Caco-2 (cell line): ENCODE measurements around the gene VWA3B. TPM values are rescaled to one million over a fixed set of nuclear protein-coding genes. Genes with fewer than 3 reads are reported as not detected.
A peak's percentile ranks its signal among the peaks of the same experiment; 100 is the strongest.

Experiments used
- BruUV-seq: library from RNA; stranded (reverse); fragments of 400-500 nt; replicated peaks from 2 replicates; lab custom pipeline; 2021; lab: Mats Ljungman, UMichigan
- CTCF ChIA-PET: fragments of 300-600 bp; sonication (Branson Sonifier 250); formaldehyde crosslinking; loops from one replicate; lab custom pipeline; 2022; ENCODE audit warnings: antibody characterized with exemption; lab: Charles Lee
- POLR2A ChIA-PET: fragments of 300-600 bp; sonication (Branson Sonifier 250); formaldehyde crosslinking; loops from one replicate; lab custom pipeline; 2022; ENCODE audit warnings: antibody characterized with exemption; lab: Charles Lee
- DNase-seq, 2 experiments: peaks; one replicate each; pipeline versions ENCODE4 v3.0.0 to v3.0.0-alpha.2; 2020 to 2022
- H3K27me3 ChIP-seq: replicated peaks from 2 replicates; pipeline ENCODE4 v1.6.0; 2011; ENCODE audit warnings: low read length; ENCODE audit not compliant: control insufficient read depth, insufficient read depth
- H3K36me3 ChIP-seq: 2 replicates; pipeline ENCODE4 v1.5.1; 2011; ENCODE audit warnings: low read length; ENCODE audit not compliant: control insufficient read depth, insufficient read depth
- H3K4me1 ChIP-seq: fragments of 250-450 bp; sonication (Bioruptor Pico); 2 replicates; pipeline ENCODE4 v1.5.1; 2020; ENCODE audit warnings: mild to moderate bottlenecking
- H3K4me3 ChIP-seq: 2 replicates; pipeline ENCODE4 v1.5.1; 2011; ENCODE audit warnings: low read depth, mild to moderate bottlenecking, control low read depth, low read length
- H3K9me3 ChIP-seq: fragments of 250-450 bp; sonication (Bioruptor Pico); 2 replicates; pipeline ENCODE4 v1.5.1; 2020; ENCODE audit warnings: mild to moderate bottlenecking, moderate library complexity
- H3K27ac Mint-ChIP-seq: one replicate; pipeline ENCODE4 v1.8.0; 2022; ENCODE audit warnings: mixed read lengths; ENCODE audit not compliant: unreplicated experiment
- H3K27me3 Mint-ChIP-seq: one replicate; pipeline ENCODE4 v1.8.0; 2022; ENCODE audit warnings: mixed read lengths; ENCODE audit not compliant: insufficient read depth, unreplicated experiment
- H3K36me3 Mint-ChIP-seq: one replicate; pipeline ENCODE4 v1.8.0; 2022; ENCODE audit warnings: mild to moderate bottlenecking, mixed read lengths; ENCODE audit not compliant: insufficient read depth, unreplicated experiment
- H3K4me1 Mint-ChIP-seq: one replicate; pipeline ENCODE4 v1.8.0; 2022; ENCODE audit warnings: low read depth, mixed read lengths; ENCODE audit not compliant: unreplicated experiment
- H3K4me3 Mint-ChIP-seq: one replicate; pipeline ENCODE4 v1.8.0; 2022; ENCODE audit warnings: mild to moderate bottlenecking, moderate library complexity, mixed read lengths; ENCODE audit not compliant: unreplicated experiment
- H3K9me3 Mint-ChIP-seq: one replicate; pipeline ENCODE4 v1.8.0; 2022; ENCODE audit warnings: mixed read lengths; ENCODE audit not compliant: unreplicated experiment
- CTCF ChIP-seq, 2 experiments: fragments of 200-600 bp in 1 of 2; IDR thresholded peaks; 1 replicate in 1 of 2; 2 replicates in 1 of 2; pipeline versions ENCODE4 v1.5.1 to v1.8.0; 2011 to 2022; ENCODE audit warnings: antibody characterized with exemption in 1 of 2, control low read depth in 1 of 2, inconsistent platforms in 1 of 2, low read depth in 1 of 2, low read length in 1 of 2, mild to moderate bottlenecking in 1 of 2, moderate library complexity in 1 of 2; ENCODE audit not compliant: insufficient read depth in 1 of 2, severe bottlenecking in 1 of 2, unreplicated experiment in 1 of 2
- intact Hi-C: fragments of 100-400 bp; cut with micrococcal nuclease; formaldehyde crosslinking; loops from one replicate; pipeline ENCODE4 v1.10.0; 2022; ENCODE audit not compliant: unreplicated experiment
- total RNA-seq: library from RNA; stranded (reverse); gene quantifications from 2 replicates; pipeline ENCODE4 v1.2.3, GENCODE V29; 2022

VWA3B gene
- total RNA-seq, 1 experiment from 2014 or later = not detected

GRCh38 chr2:98185801-98186200 lies 98.8 kb downstream of the VWA3B start:
- no TSS peak for BruUV-seq
- Mint-ChIP-seq H3K36me3 (no peaks in the 10 kb centered on the region), H3K4me3 (no peak overlapping the region), H3K4me1 (no peaks in the 10 kb centered on the region), H3K27ac (no peak overlapping the region), H3K27me3 (no peaks in the 10 kb centered on the region), H3K9me3 (no peaks in the 10 kb centered on the region)
- no peak for TF ChIP-seq CTCF (IDR thresholded peaks at IDR 0.05; ENCODE audit: insufficient read depth in 1 of 2, low read depth in 1 of 2, low read length in 1 of 2, severe bottlenecking in 1 of 2, unreplicated experiment in 1 of 2)
- ChIA-PET POLR2A (no interaction called here), CTCF (no interaction called here)
- Histone ChIP-seq H3K9me3 (no peaks in the 10 kb centered on the region; the same call in 1 of the 2 replicates), H3K27me3 (no peaks in the 10 kb centered on the region), H3K4me3 (no peak overlapping the region), H3K4me1 (peaks cover 12% of the 10 kb centered on the region), H3K36me3 (no peaks in the 10 kb centered on the region)
- no peak for DNase-seq
- intact Hi-C loops = loop anchor here (10.0 kb wide), 1 partner anchor 189 kb away; no protein-coding TSS in a partner anchor

- intact Hi-C loops = loop anchor here (10.0 kb wide), 1 partner anchor 188 kb away; no protein-coding TSS in a partner anchor
- no peak overlapping the region for H3K4me3 Mint-ChIP-seq
- no peak for TF ChIP-seq CTCF (IDR thresholded peaks at IDR 0.05; ENCODE audit: insufficient read depth in 1 of 2, low read depth in 1 of 2, low read length in 1 of 2, severe bottlenecking in 1 of 2, unreplicated experiment in 1 of 2)
- H3K4me1 Mint-ChIP-seq = no peaks in the 10 kb centered on the region
- no peak overlapping the region for H3K27ac Mint-ChIP-seq
- no peaks in the 10 kb centered on the region; the same call in 1 of the 2 replicates for H3K9me3 ChIP-seq
- no TSS peak for BruUV-seq
- ChIA-PET CTCF (interaction anchor here (0.7 to 1.8 kb wide), 2 partner anchors 380 to 973 kb away, joined by 5 read pairs; no protein-coding TSS in a partner anchor), POLR2A (no interaction called here)
- no peaks in the 10 kb centered on the region for H3K9me3 Mint-ChIP-seq
- DNase-seq = no peak
- no peaks in the 10 kb centered on the region for H3K36me3 ChIP-seq
- H3K27me3 ChIP-seq = no peaks in the 10 kb centered on the region
- H3K4me3 ChIP-seq = no peak overlapping the region
- no peaks in the 10 kb centered on the region for H3K36me3 Mint-ChIP-seq
- H3K4me1 ChIP-seq = peaks cover 12% of the 10 kb centered on the region
- no peaks in the 10 kb centered on the region for H3K27me3 Mint-ChIP-seq
Observed at GRCh38 chr2:98187194-98187593, 100.2 kb downstream of the VWA3B start.

GRCh38 chr2:98188351-98189046 lies 101.5 kb downstream of the VWA3B start:
- POLR2A ChIA-PET = no interaction called here
- no peaks in the 10 kb centered on the region for H3K36me3 Mint-ChIP-seq
- no peaks in the 10 kb centered on the region; the same call in 1 of the 2 replicates for H3K9me3 ChIP-seq
- H3K9me3 Mint-ChIP-seq = no peaks in the 10 kb centered on the region
- H3K4me3 ChIP-seq = no peak overlapping the region
- TF ChIP-seq CTCF (IDR thresholded peaks at IDR 0.05; ENCODE audit: insufficient read depth in 1 of 2, low read depth in 1 of 2, low read length in 1 of 2, severe bottlenecking in 1 of 2, unreplicated experiment in 1 of 2) = no peak
- no TSS peak for BruUV-seq
- no peaks in the 10 kb centered on the region for H3K27me3 Mint-ChIP-seq
- no peaks in the 10 kb centered on the region for H3K27me3 ChIP-seq
- no peaks in the 10 kb centered on the region for H3K36me3 ChIP-seq
- no peaks in the 10 kb centered on the region for H3K4me1 Mint-ChIP-seq
- CTCF ChIA-PET = interaction anchor here (1.0 to 1.8 kb wide), 2 partner anchors 382 to 488 kb away, joined by 5 to 7 read pairs; no protein-coding TSS in a partner anchor
- intact Hi-C loops = loop anchor here (2.0 to 10.0 kb wide), 2 partner anchors 186 to 382 kb away; no protein-coding TSS in a partner anchor
- no peak overlapping the region for H3K4me3 Mint-ChIP-seq
- H3K27ac Mint-ChIP-seq = no peak overlapping the region
- H3K4me1 ChIP-seq = peaks cover 12% of the 10 kb centered on the region
- peak; percentile 54 to 64 for DNase-seq
